WERI-Rb-1 (cell line): ENCODE results near the gene ATP8B4.

Experiments
- DNase-seq: peaks from one replicate; pipeline ENCODE4 v3.0.0-alpha.2; 2020
- H3K27ac ChIP-seq: fragments of 250-450 bp; sonication (Bioruptor Pico); 2 replicates; pipeline ENCODE4 v1.5.1; 2020; ENCODE audit warnings: mild to moderate bottlenecking, moderate library complexity
- H3K27me3 ChIP-seq: fragments of 250-450 bp; sonication (Bioruptor Pico); 2 replicates; pipeline ENCODE4 v1.5.1; 2021; ENCODE audit warnings: mild to moderate bottlenecking, low read depth, moderate library complexity; ENCODE audit not compliant: insufficient read depth, severe bottlenecking
- H3K36me3 ChIP-seq: fragments of 250-450 bp; sonication (Bioruptor Pico); 2 replicates; pipeline ENCODE4 v1.5.1; 2020; ENCODE audit warnings: mild to moderate bottlenecking, moderate library complexity
- H3K4me3 ChIP-seq: 2 replicates; pipeline ENCODE4 v1.5.1; 2011; ENCODE audit warnings: low read depth, mild to moderate bottlenecking, control low read depth, low read length
- H3K9me3 ChIP-seq: fragments of 250-450 bp; sonication (Bioruptor Pico); 2 replicates; pipeline ENCODE4 v1.5.1; 2021; ENCODE audit warnings: mild to moderate bottlenecking, moderate library complexity; ENCODE audit not compliant: severe bottlenecking
- TF ChIP-seq, protein P1 (sequence below): IDR thresholded peaks from 2 replicates; pipeline ENCODE4 v1.5.1; 2011; ENCODE audit warnings: low read depth, mild to moderate bottlenecking, control low read depth, inconsistent platforms, low read length

Gene ATP8B4

DNA sequence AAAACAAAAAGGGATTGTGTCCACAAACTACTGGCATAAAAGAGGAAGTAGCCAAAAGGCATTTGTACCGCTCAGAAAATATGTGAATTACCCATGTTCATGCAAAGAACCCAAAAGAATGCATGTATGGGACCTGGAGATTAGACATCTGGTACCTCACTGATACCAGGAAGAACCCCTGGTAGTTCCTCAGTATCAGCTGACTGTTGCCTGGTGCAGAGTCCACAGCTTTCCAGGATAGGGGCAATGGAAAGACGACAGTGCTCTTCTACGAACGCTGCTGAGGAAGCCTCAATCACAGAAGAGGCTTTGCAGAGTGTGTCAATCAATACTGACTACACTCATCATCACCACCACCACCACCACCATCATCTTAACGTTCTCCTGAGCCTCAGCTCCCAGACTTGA lies 63.3 kb downstream of the ATP8B4 start:
- Histone ChIP-seq H3K4me3 (no peak overlapping the region), H3K9me3 (no peaks in the 10 kb centered on the region), H3K27ac (no peak overlapping the region), H3K36me3 (no peaks in the 10 kb centered on the region), H3K27me3 (no peaks in the 10 kb centered on the region)
- no peak for DNase-seq
- TF ChIP-seq, protein P1, sequence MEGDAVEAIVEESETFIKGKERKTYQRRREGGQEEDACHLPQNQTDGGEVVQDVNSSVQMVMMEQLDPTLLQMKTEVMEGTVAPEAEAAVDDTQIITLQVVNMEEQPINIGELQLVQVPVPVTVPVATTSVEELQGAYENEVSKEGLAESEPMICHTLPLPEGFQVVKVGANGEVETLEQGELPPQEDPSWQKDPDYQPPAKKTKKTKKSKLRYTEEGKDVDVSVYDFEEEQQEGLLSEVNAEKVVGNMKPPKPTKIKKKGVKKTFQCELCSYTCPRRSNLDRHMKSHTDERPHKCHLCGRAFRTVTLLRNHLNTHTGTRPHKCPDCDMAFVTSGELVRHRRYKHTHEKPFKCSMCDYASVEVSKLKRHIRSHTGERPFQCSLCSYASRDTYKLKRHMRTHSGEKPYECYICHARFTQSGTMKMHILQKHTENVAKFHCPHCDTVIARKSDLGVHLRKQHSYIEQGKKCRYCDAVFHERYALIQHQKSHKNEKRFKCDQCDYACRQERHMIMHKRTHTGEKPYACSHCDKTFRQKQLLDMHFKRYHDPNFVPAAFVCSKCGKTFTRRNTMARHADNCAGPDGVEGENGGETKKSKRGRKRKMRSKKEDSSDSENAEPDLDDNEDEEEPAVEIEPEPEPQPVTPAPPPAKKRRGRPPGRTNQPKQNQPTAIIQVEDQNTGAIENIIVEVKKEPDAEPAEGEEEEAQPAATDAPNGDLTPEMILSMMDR, result no peak

DNA sequence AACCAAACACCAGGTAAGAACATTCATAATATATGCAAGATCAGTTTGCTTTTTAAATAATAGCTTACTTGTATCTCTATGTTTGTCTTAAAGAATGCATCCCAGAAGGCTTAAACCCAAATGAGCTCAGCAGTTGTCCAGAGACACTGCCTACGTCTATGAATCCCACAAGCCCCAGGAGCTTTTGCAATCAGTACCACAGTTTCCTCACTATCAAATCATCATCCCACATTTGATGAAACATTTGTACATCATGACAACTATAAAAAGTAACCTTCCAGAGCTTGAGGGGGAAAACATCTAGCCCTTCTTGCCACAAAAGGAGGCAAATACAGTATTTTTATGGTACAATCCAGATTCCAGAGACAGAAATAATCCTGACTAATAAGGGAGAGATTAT lies 63.7 kb downstream of the ATP8B4 start:
- H3K36me3 ChIP-seq, result no peaks in the 10 kb centered on the region
- no peak overlapping the region for H3K27ac ChIP-seq
- TF ChIP-seq, protein P1, result no peak
- DNase-seq, result no peak
- H3K27me3 ChIP-seq, result no peaks in the 10 kb centered on the region
- H3K4me3 ChIP-seq, result no peak overlapping the region
- no peaks in the 10 kb centered on the region for H3K9me3 ChIP-seq

DNA sequence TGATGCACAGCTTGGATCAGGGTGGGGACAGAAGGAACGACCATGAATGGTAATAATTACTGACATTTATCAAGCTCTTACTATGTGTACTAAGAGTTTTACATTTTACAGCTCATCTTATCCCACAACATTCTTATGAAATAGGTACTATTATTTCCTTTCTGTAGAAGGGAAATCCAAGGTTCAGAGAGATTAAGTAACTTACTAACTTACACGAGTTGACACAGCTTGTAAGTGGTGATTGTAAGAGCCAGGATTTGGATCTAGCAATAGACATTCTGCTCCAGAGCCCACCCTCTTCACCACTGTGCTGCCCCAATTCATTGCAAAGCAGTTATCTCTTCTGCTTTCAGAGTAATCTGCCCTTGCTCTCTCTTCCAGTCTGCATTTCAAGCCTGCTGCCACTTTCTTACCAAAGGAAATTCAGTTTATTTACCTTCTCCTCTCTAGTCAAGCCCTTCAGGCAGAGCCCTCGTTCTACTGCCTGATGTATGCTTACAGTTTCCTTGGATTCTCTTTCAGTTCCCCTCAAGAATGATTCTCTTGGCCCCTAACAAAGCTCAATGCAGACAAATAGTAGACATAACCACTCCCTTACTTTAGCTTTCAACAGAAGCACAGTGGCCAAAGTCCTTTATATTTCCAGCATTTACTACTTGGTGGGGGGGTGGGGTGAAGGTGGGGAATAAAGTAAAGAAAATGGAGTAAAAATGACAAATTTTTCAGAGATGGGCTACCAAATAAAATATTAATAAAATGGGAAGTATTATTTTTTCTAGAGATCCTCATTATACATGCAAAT lies 65.8 kb downstream of the ATP8B4 start:
- no peaks in the 10 kb centered on the region for H3K27me3 ChIP-seq
- H3K27ac ChIP-seq, result no peak overlapping the region
- no peaks in the 10 kb centered on the region for H3K9me3 ChIP-seq
- H3K36me3 ChIP-seq, result no peaks in the 10 kb centered on the region
- no peak overlapping the region for H3K4me3 ChIP-seq
- no peak for DNase-seq
- TF ChIP-seq, protein P1, result no peak

DNA sequence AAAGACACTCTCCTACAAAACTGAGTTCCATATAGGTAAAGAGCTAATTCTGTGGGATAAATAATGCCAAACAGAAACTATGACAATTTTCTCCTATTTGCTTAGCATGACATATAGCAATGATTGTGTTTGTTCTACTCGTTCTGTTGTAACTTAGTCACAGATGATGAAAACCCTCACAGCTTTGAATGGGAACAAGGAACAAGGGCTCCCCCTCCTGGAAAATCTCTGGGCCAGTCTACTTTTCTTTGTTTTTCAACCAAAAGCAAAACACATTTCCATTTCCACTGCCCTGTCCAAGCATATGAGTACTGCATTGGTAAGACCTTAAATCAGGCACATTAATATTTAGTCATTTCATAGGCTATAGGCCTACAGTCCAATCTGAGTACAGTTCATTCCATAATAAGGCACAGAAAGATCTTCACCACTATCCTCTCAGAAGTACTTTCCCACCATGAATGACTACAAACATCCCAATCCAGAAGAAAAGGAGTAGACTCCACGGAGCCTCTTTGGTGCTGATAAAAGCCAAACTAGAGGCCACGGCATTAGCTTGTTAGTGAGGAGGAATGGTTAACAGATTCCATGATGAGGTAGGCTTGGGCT lies 67.1 kb downstream of the ATP8B4 start:
- no peaks in the 10 kb centered on the region for H3K27me3 ChIP-seq
- no peak overlapping the region for H3K27ac ChIP-seq
- DNase-seq, result peak; percentile 23
- no peaks in the 10 kb centered on the region for H3K9me3 ChIP-seq
- no peak overlapping the region for H3K4me3 ChIP-seq
- H3K36me3 ChIP-seq, result no peaks in the 10 kb centered on the region
- TF ChIP-seq, protein P1, result peak; percentile 61

DNA sequence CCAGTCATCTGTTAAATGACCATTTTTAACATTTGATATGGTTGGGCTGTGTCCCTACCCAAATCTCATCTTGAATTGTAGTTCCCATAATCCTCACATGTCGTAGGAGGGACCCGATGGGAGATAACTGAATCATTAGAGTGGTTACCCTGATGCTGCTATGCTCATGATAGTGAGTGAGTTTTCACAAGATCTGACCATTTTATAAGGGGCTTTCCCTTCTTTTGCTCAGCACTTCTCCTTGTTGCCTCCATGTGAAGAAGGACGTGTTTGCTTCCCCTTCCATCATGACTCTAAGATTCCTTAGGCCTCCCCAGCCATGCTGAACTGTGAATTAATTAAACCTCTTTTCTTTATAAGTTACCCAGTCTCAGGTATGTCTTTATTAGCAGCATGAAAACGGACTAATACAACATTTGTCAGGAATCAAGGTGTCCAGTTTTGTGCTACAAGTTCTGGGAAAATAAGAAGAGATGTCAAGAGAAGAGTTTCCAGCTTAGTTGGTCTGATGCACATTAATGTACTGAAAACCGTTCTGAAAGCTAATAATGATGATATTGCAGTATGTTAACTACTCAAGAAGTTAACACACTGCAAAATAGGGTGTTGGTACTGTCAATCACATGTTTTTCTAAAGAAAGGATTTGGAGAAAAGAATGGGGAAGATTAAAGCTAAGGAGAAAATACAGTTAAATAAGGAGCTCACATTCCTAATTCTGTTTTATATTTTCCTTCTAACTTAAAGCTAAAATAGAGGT lies 67.9 kb downstream of the ATP8B4 start:
- TF ChIP-seq, protein P1, result no peak
- Histone ChIP-seq H3K36me3 (no peaks in the 10 kb centered on the region), H3K4me3 (no peak overlapping the region), H3K27me3 (no peaks in the 10 kb centered on the region), H3K27ac (no peak overlapping the region), H3K9me3 (no peaks in the 10 kb centered on the region)
- DNase-seq, result no peak
